HEK293T (cell line): Measurements from ENCODE around the gene RTN4RL1.

Experiments used
- ELF4 ChIP-seq: fragments of 450-650 bp; IDR thresholded peaks from 2 replicates; pipeline ENCODE4 v1.6.1; 2017; ENCODE audit warnings: antibody characterized with exemption
- FOXA1 ChIP-seq: fragments of 450-650 bp; IDR thresholded peaks from 2 replicates; pipeline ENCODE4 v1.6.1; 2016; ENCODE audit warnings: mild to moderate bottlenecking
- FOXM1 ChIP-seq: fragments of 450-650 bp; IDR thresholded peaks from 2 replicates; pipeline ENCODE4 v1.6.1; 2017; ENCODE audit warnings: mild to moderate bottlenecking, borderline replicate concordance

DNA sequence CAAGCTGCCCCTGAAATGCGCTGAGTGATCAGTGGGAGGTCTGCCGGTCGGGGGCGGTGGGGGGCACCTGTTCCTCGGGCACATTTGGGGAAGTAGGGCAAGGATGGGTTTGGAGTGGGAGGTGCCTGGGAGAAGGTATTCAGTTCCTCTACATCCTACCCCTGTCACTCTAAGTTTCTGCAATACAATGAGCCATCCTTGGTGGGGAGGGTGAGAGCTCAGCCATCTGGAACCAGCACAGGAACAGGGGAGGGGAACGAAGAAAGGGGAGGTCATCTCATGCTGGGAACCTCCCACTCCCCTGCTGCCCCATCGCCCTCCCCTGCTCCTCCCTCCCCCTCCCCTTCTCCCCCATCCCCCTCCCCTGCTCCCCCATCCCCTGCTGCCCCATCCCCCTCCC is 9.0 kb upstream of the RTN4RL1 start:
- TF ChIP-seq ELF4 (no peak), FOXA1 (no peak), FOXM1 (no peak)
